H1 (cell line): ENCODE data around the gene STARD13. TPM values are rescaled to one million over a fixed set of nuclear protein-coding genes. Genes with fewer than 3 reads are reported as not detected.

Experiments
- CTCF ChIA-PET: fragments of 300-600 bp; sonication (Branson Sonifier 250); formaldehyde crosslinking; loops from one replicate; lab custom pipeline; 2021; ENCODE audit not compliant: partially characterized antibody; lab: Charles Lee
- POLR2A ChIA-PET: fragments of 300-600 bp; sonication (Branson Sonifier 250); formaldehyde crosslinking; loops from one replicate; lab custom pipeline; 2021; ENCODE audit warnings: inconsistent platforms; ENCODE audit not compliant: partially characterized antibody; lab: Charles Lee
- DNase-seq, 2 experiments: peaks; one replicate each; pipeline versions ENCODE4 v3.0.0 to v3.0.0-alpha.2; 2010 to 2022; ENCODE audit warnings: low spot score in 2 of 2, low read depth in 1 of 2, mixed read lengths in 1 of 2
- FAIRE-seq: peaks from 2 replicates; lab custom pipeline; 2011; peaks lifted over from hg19 to GRCh38; lab: Jason Lieb, UNC
- H2AFZ ChIP-seq: 2 replicates; pipeline ENCODE4 v1.8.1; 2012; ENCODE audit warnings: low read length, inconsistent platforms
- H2AK5ac ChIP-seq: 2 replicates; pipeline ENCODE4 v1.6.1; 2013; ENCODE audit warnings: low read depth, low read length
- H2BK120ac ChIP-seq: replicated peaks from 2 replicates; pipeline ENCODE3; 2013; ENCODE audit warnings: low read depth, low read length, inconsistent platforms
- H2BK12ac ChIP-seq: 2 replicates; pipeline ENCODE4 v1.6.1; 2013; ENCODE audit warnings: low read depth, low read length
- H2BK15ac ChIP-seq: 2 replicates; pipeline ENCODE4 v1.6.1; 2013; ENCODE audit warnings: low read length
- H2BK20ac ChIP-seq: 2 replicates; pipeline ENCODE4 v1.6.1; 2013; ENCODE audit warnings: low read length
- H2BK5ac ChIP-seq: 2 replicates; pipeline ENCODE4 v1.6.1; 2013; ENCODE audit warnings: low read depth, low read length
- H3K14ac ChIP-seq: 2 replicates; pipeline ENCODE4 v1.6.1; 2013; ENCODE audit warnings: inconsistent platforms; ENCODE audit not compliant: insufficient read length
- H3K18ac ChIP-seq: 2 replicates; pipeline ENCODE4 v1.6.1; 2013; ENCODE audit warnings: low read length; ENCODE audit errors: extremely low read depth
- H3K23ac ChIP-seq: 2 replicates; pipeline ENCODE4 v1.6.1; 2013; ENCODE audit warnings: inconsistent platforms; ENCODE audit not compliant: insufficient read length
- H3K23me2 ChIP-seq: 2 replicates; pipeline ENCODE4 v1.6.1; 2013; ENCODE audit warnings: low read depth, low read length
- H3K27ac ChIP-seq: 2 replicates; pipeline ENCODE4 v1.6.1; 2011; ENCODE audit warnings: low read depth, low read length, inconsistent platforms
- H3K27me3 ChIP-seq, 4 experiments: replicated peaks in 1 of 4; 1 replicate in 1 of 4; 2 replicates in 3 of 4; pipeline versions ENCODE4 v1.6.1 to v1.8.1; 2011 to 2013; ENCODE audit warnings: low read length in 3 of 4, mild to moderate bottlenecking in 3 of 4, inconsistent platforms in 2 of 4, mixed read lengths in 2 of 4, moderate library complexity in 1 of 4; ENCODE audit not compliant: control insufficient read depth in 3 of 4, insufficient read depth in 3 of 4; ENCODE audit errors: extremely low read depth in 1 of 4
- H3K36me3 ChIP-seq, 4 experiments: 2 replicates each; pipeline versions ENCODE4 v1.6.1 to v1.8.1; 2011 to 2013; ENCODE audit warnings: mild to moderate bottlenecking in 4 of 4, low read length in 3 of 4, moderate library complexity in 2 of 4, control low read depth in 1 of 4, inconsistent platforms in 1 of 4; ENCODE audit not compliant: insufficient read depth in 4 of 4, control insufficient read depth in 2 of 4
- H3K4ac ChIP-seq: replicated peaks from 2 replicates; pipeline ENCODE3; 2013; ENCODE audit warnings: low read length, low read depth, mixed read lengths, inconsistent platforms; ENCODE audit not compliant: insufficient read length
- H3K4me1 ChIP-seq, 4 experiments: replicated peaks in 1 of 4; 1 replicate in 1 of 4; 2 replicates in 3 of 4; pipeline versions ENCODE4 v1.6.1 to v1.8.1; 2011 to 2013; ENCODE audit warnings: low read length in 3 of 4, inconsistent platforms in 2 of 4, mixed read lengths in 1 of 4; ENCODE audit not compliant: insufficient read depth in 4 of 4, control insufficient read depth in 3 of 4
- H3K4me2 ChIP-seq, 2 experiments: 2 replicates each; pipeline versions ENCODE4 v1.6.1 to v1.8.1; 2011 to 2013; ENCODE audit warnings: low read depth in 2 of 2, low read length in 2 of 2, control low read depth in 1 of 2, inconsistent platforms in 1 of 2, mild to moderate bottlenecking in 1 of 2; ENCODE audit not compliant: insufficient read depth in 1 of 2
- H3K4me3 ChIP-seq, 4 experiments: fragments of 200-600, 300-600 bp in 1 of 4; sonication (generic), shearing (Covaris generic), sonication (Bioruptor Twin) in 1 of 4; 2 replicates each; pipeline versions ENCODE4 v1.5.1 to v1.8.1; 2011 to 2016; ENCODE audit warnings: low read length in 4 of 4, low read depth in 3 of 4, control low read depth in 2 of 4, inconsistent platforms in 2 of 4, mild to moderate bottlenecking in 2 of 4, mixed read lengths in 1 of 4, moderate library complexity in 1 of 4; ENCODE audit not compliant: insufficient read depth in 2 of 4; ENCODE audit errors: extremely low read depth in 1 of 4
- H3K56ac ChIP-seq: replicated peaks from 2 replicates; pipeline ENCODE3; 2013; ENCODE audit warnings: low read depth, mild to moderate bottlenecking, mixed read lengths, low read length, inconsistent platforms; ENCODE audit not compliant: insufficient read length
- H3K79me1 ChIP-seq: 2 replicates; pipeline ENCODE4 v1.6.1; 2013; ENCODE audit warnings: low read depth, low read length, control low read depth
- H3K79me2 ChIP-seq, 2 experiments: 2 replicates each; pipeline versions ENCODE4 v1.6.1 to v1.8.1; 2012 to 2013; ENCODE audit warnings: low read length in 2 of 2, mild to moderate bottlenecking in 2 of 2, inconsistent platforms in 1 of 2; ENCODE audit not compliant: insufficient read depth in 2 of 2, control insufficient read depth in 1 of 2
- H3K9ac ChIP-seq, 4 experiments: replicated peaks in 1 of 4; 1 replicate in 1 of 4; 2 replicates in 3 of 4; pipeline versions ENCODE4 v1.6.1 to v1.8.1; 2011 to 2013; ENCODE audit warnings: low read depth in 3 of 4, low read length in 3 of 4, control low read depth in 2 of 4, mild to moderate bottlenecking in 2 of 4, moderate library complexity in 2 of 4, inconsistent platforms in 1 of 4; ENCODE audit errors: extremely low read depth in 1 of 4
- H3K9me3 ChIP-seq, 2 experiments: 2 replicates each; pipeline versions ENCODE4 v1.6.1 to v1.8.1; 2012 to 2013; ENCODE audit warnings: mild to moderate bottlenecking in 2 of 2, moderate library complexity in 2 of 2, control low read depth in 1 of 2, inconsistent platforms in 1 of 2, low read depth in 1 of 2, low read length in 1 of 2, mixed read lengths in 1 of 2; ENCODE audit not compliant: insufficient read depth in 2 of 2
- H4K20me1 ChIP-seq, 2 experiments: replicated peaks in 1 of 2; 2 replicates each; pipeline versions ENCODE3 to v1.8.1; 2011 to 2013; ENCODE audit warnings: inconsistent platforms in 2 of 2, low read length in 2 of 2, mild to moderate bottlenecking in 1 of 2; ENCODE audit not compliant: insufficient read depth in 2 of 2, control insufficient read depth in 1 of 2
- H4K5ac ChIP-seq: 2 replicates; pipeline ENCODE4 v1.6.1; 2013; ENCODE audit warnings: low read length, low read depth, mixed read lengths, inconsistent platforms; ENCODE audit not compliant: insufficient read length
- H4K8ac ChIP-seq: 2 replicates; pipeline ENCODE4 v1.8.0; 2013; ENCODE audit warnings: mild to moderate bottlenecking, moderate library complexity, low read length, inconsistent platforms; ENCODE audit not compliant: insufficient read depth; ENCODE audit errors: extremely low read depth
- H4K91ac ChIP-seq: replicated peaks from 2 replicates; pipeline ENCODE3; 2013; ENCODE audit warnings: low read length, mixed read lengths, inconsistent platforms; ENCODE audit not compliant: insufficient read length
- CBX5 ChIP-seq: fragments of 300-800, 300-1000 bp; sonication (generic); IDR thresholded peaks from 2 replicates; pipeline ENCODE4 v1.7.1; 2016; ENCODE audit warnings: antibody characterized with exemption, low read length, low read depth
- CBX8 ChIP-seq: fragments of 300-800, 300-1000 bp; sonication (generic); IDR thresholded peaks from 2 replicates; pipeline ENCODE4 v1.7.1; 2016; ENCODE audit warnings: low read depth, low read length, borderline replicate concordance
- CEBPB ChIP-seq: IDR thresholded peaks from 2 replicates; pipeline ENCODE4 v1.6.1; 2012; ENCODE audit warnings: low read depth, low read length
- GABPA ChIP-seq: IDR thresholded peaks from 2 replicates; pipeline ENCODE4 v1.6.1; 2011; ENCODE audit warnings: mild to moderate bottlenecking, low read length, moderate library complexity, borderline replicate concordance; ENCODE audit not compliant: insufficient read depth
- HDAC6 ChIP-seq: IDR thresholded peaks from one replicate; pipeline ENCODE4 v1.7.1; 2012; ENCODE audit warnings: low read depth, mild to moderate bottlenecking, inconsistent platforms, low read length, moderate library complexity
- KDM1A ChIP-seq: fragments of 200-600, 300-600 bp; sonication (generic); IDR thresholded peaks from 2 replicates; pipeline ENCODE4 v1.7.1; 2016; ENCODE audit warnings: mild to moderate bottlenecking, low read length, borderline replicate concordance
- KDM5A ChIP-seq: fragments of 200-600 bp; IDR thresholded peaks from 2 replicates; pipeline ENCODE4 v1.7.1; 2012; ENCODE audit warnings: mild to moderate bottlenecking, low read length, inconsistent platforms, mixed read lengths
- PHF8 ChIP-seq: fragments of 200-600 bp; sonication (generic); conservative IDR thresholded peaks from 2 replicates; pipeline ENCODE4 v1.7.1; 2012; ENCODE audit warnings: low read depth, mild to moderate bottlenecking, inconsistent platforms, low read length, moderate library complexity
- RAD21 ChIP-seq, 2 experiments: IDR thresholded peaks in 1 of 2; conservative IDR thresholded peaks in 1 of 2; 2 replicates each; pipeline ENCODE4 v1.6.1; 2011; ENCODE audit warnings: low read depth in 2 of 2, low read length in 2 of 2, improper control_type of control experiment in 1 of 2, inconsistent platforms in 1 of 2, mild to moderate bottlenecking in 1 of 2, moderate library complexity in 1 of 2
- SIN3A ChIP-seq, 2 experiments: IDR thresholded peaks in 1 of 2; conservative IDR thresholded peaks in 1 of 2; 2 replicates each; pipeline ENCODE4 v1.6.1; 2011 to 2012; ENCODE audit warnings: low read length in 2 of 2, improper control_type of control experiment in 1 of 2, low read depth in 1 of 2, mild to moderate bottlenecking in 1 of 2
- SP1 ChIP-seq: IDR thresholded peaks from 2 replicates; pipeline ENCODE4 v1.6.1; 2011; ENCODE audit warnings: low read depth, low read length
- SUZ12 ChIP-seq: fragments of 200-600 bp; sonication (generic); IDR thresholded peaks from 2 replicates; pipeline ENCODE4 v1.6.1; 2012; ENCODE audit warnings: mild to moderate bottlenecking, inconsistent platforms, low read length, moderate library complexity, mixed read lengths
- YY1 ChIP-seq: IDR thresholded peaks from 2 replicates; pipeline ENCODE4 v1.6.1; 2011; ENCODE audit warnings: low read depth, mild to moderate bottlenecking, low read length
- WGBS, 2 experiments: shearing (Covaris generic) in 1 of 2; methylation state at CpG; one replicate each; pipeline versions ENCODE4 v1.1.6 to v1.1.7; 2013 to 2015; ENCODE audit warnings: low lambda C conversion rate in 2 of 2, mixed read lengths in 2 of 2, inconsistent platforms in 1 of 2, low coverage in 1 of 2, missing lambda C conversion rate in 1 of 2; ENCODE audit not compliant: insufficient replicate concordance in 2 of 2, insufficient coverage in 1 of 2, insufficient read length in 1 of 2; ENCODE audit errors: extremely low coverage in 1 of 2, missing lambda C conversion rate in 1 of 2; 5-methylcytosine and 5-hydroxymethylcytosine counted together
- polyA plus RNA-seq, 7 experiments: library from polyadenylated mRNA; depleted of rRNA in 3 of 7; stranded (reverse) in 5 of 7; unstranded in 2 of 7; fragments of >200 nt in 5 of 7; fragments of 200-250 nt in 2 of 7; gene quantifications; 1 replicate in 5 of 7; 2 replicates in 1 of 7; 4 replicates in 1 of 7; pipeline versions ENCODE4 v1.2.1 to v1.2.3, GENCODE V29; 2011 to 2013; ENCODE audit warnings: missing spikeins in 2 of 7, mixed read lengths in 2 of 7
- total RNA-seq: library from RNA; stranded (reverse); fragmentation: NEBNext Ultra II Directional; extraction: Animal tissue kit (Norgen Biotek cat#: 25700); gene quantifications from 2 replicates; pipeline ENCODE4 v1.2.1, GENCODE V29; 2021

Gene STARD13
- total and polyA plus RNA-seq, 2 of the 8 experiments (the other 6 are each of a cell fraction or from before 2014, with no cell fraction given), result 0.82 to 2.9 TPM

DNA sequence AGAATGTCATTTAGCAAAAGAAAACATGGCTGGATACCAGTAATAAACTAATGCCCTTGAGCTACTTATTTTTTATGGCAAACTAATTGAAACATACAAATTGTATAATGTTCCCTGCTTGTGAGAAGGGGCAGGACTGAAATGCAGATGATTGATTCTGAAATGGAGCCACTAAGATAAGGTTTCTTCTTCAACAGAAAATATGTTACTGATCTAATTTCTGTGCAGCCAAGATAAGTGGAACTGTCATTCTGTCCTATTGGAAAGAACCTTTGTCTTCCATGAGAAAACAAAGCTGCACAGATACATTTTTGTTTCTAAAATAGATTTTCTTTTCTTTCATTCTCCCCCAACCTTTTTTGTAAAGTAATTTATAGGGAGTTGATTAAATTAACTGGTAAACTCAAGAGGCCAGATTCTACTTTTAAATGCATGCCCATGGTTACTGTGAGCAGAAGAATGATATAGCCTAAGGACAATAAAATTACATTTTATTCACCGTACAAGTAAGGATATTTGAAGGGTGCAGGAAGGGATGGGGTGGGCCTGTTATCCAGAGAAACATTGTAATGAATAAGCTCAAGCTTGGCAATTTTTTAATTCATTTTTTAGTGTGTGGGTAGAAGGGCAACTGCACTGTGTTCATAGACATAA, 39.9 kb downstream of the STARD13 start:
- no peak for FAIRE-seq
- Histone ChIP-seq H4K20me1 (no peaks in the 10 kb centered on the region), H3K4ac (no peak overlapping the region), H3K4me2 (no peak overlapping the region), H3K56ac (no peak overlapping the region), H3K27me3 (no peaks in the 10 kb centered on the region), H3K9ac (no peak overlapping the region), H3K4me3 (no peak overlapping the region), H2AFZ (no peak overlapping the region), H2BK5ac (no peak overlapping the region), H3K14ac (no peak overlapping the region), H2BK12ac (no peak overlapping the region), H2BK20ac (no peak overlapping the region), H2AK5ac (no peak overlapping the region), H3K27ac (no peak overlapping the region), H3K79me1 (no peaks in the 10 kb centered on the region), H3K9me3 (peaks cover 0 to 8% of the 10 kb centered on the region in 2 experiments; a peak in 1 of 4 replicates), H2BK15ac (no peak overlapping the region), H2BK120ac (no peak overlapping the region), H3K18ac (no peak overlapping the region), H3K79me2 (no peaks in the 10 kb centered on the region), H3K23ac (no peak overlapping the region), H3K36me3 (peaks cover 0 to 2% (median 0%) of the 10 kb centered on the region in 4 experiments; a peak in 1 of 8 replicates), H3K4me1 (no peaks in the 10 kb centered on the region), H4K8ac (no peak overlapping the region), H4K91ac (no peak overlapping the region), H3K23me2 (no peaks in the 10 kb centered on the region), H4K5ac (no peak overlapping the region)
- no peak for DNase-seq
- ChIA-PET POLR2A (no interaction called here), CTCF (interaction anchor here (1.4 to 3.1 kb wide), 4 partner anchors 10 to 20 kb away, joined by 4 to 11 read pairs (median 6); no protein-coding TSS in a partner anchor)
- 76% methylated on average over 1 of the region's 1 CpG; no CpG with 5 or more reads in 1 of the 2 experiments for WGBS, 2 experiments
- TF ChIP-seq CBX8 (no peak), PHF8 (no peak), RAD21 (IDR thresholded peaks at IDR 0.05 in 1 of 2, conservative IDR thresholded peaks at IDR 0.05 in 1 of 2; ENCODE audit: low read depth in 2 of 2, low read length in 2 of 2) (no peak), KDM1A (no peak), KDM5A (no peak), SIN3A (conservative IDR thresholded peaks at IDR 0.05 in 1 of 2, IDR thresholded peaks at IDR 0.05 in 1 of 2; ENCODE audit: low read depth in 1 of 2, low read length in 2 of 2) (no peak), GABPA (no peak), CBX5 (no peak), SP1 (no peak), SUZ12 (no peak), HDAC6 (no peak), YY1 (no peak), CEBPB (no peak)
